Choroid plexus epithelial cell (primary cell): ENCODE data around the gene TMEM141.
A peak's percentile ranks its signal among the peaks of the same experiment; 100 is the strongest.

Experiments
- DNase-seq: peaks from one replicate; pipeline ENCODE4 v3.0.0-alpha.2; 2010; ENCODE audit warnings: low read depth
- H3K4me3 ChIP-seq: 2 replicates; pipeline ENCODE4 v1.5.1; 2011; ENCODE audit warnings: low read depth, mild to moderate bottlenecking, control low read depth, low read length, moderate library complexity
- CTCF ChIP-seq: conservative IDR thresholded peaks from 2 replicates; pipeline ENCODE4 v1.5.1; 2011; ENCODE audit warnings: low read depth, mild to moderate bottlenecking, control low read depth, inconsistent platforms, low read length, moderate library complexity

TMEM141 gene

GRCh38 chr9:136806067-136806466, 14.9 kb downstream of the TMEM141 start:
- no peak overlapping the region for H3K4me3 ChIP-seq
- no peak for DNase-seq
- TF ChIP-seq CTCF = no peak

GRCh38 chr9:136806631-136807201, 15.6 kb downstream of the TMEM141 start:
- no peak for TF ChIP-seq CTCF
- no peak for DNase-seq
- peak overlapping the region; percentile 87 for H3K4me3 ChIP-seq

GRCh38 chr9:136807281-136808074, 16.3 kb downstream of the TMEM141 start, which contains the start of gene RABL6:
TSS of gene RABL6 (plus strand) at chr9:136807948. CDS start at chr9:136808197, 249 bp downstream.
- H3K4me3 ChIP-seq = peak within 1 kb of the TSS; percentile 87
- TF ChIP-seq CTCF = no peak
- peak; percentile 62 for DNase-seq

- peak overlapping the region; percentile 87 for H3K4me3 ChIP-seq
- TF ChIP-seq CTCF = no peak
- DNase-seq = no peak
Measured at GRCh38 chr9:136808075-136808805, 17.1 kb downstream of the TMEM141 start.

GRCh38 chr9:136808806-136809158, 17.6 kb downstream of the TMEM141 start:
- DNase-seq = peak; percentile 61
- no peak for TF ChIP-seq CTCF
- peak overlapping the region; percentile 87 for H3K4me3 ChIP-seq

GRCh38 chr9:136814725-136815421, 23.7 kb downstream of the TMEM141 start:
- TF ChIP-seq CTCF = no peak
- no peak for DNase-seq

More at GRCh38 chr9:136814725-136815421, 23.7 kb downstream of the TMEM141 start:
- no peak overlapping the region for H3K4me3 ChIP-seq
